ENCODE results near the gene CD8B.

CD8B gene

DNA sequence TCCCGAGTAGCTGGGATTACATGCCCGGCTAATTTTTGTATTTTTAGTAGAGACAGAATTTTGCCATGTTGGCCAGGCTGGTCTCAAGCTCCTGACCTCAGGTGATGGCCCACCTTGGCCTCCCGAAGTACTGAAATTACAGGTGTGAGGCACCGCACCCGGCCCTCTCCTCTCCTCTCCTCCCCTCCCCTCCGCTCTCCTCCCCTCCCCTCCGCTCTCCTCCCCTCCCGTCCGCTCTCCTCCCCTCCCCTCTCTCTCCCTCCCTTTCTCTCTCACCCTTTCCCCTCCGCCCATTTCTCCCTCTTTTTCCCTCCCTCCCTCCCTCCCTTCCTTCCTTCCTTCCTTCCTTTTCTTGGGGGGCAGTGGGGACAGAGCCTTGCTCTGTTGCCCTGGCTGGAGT, 28.4 kb downstream of the CD8B start:
- DNase-seq = no peak

GRCh38 chr2:86832334-86833096, 29.2 kb downstream of the CD8B start:
- no peak for DNase-seq

DNA sequence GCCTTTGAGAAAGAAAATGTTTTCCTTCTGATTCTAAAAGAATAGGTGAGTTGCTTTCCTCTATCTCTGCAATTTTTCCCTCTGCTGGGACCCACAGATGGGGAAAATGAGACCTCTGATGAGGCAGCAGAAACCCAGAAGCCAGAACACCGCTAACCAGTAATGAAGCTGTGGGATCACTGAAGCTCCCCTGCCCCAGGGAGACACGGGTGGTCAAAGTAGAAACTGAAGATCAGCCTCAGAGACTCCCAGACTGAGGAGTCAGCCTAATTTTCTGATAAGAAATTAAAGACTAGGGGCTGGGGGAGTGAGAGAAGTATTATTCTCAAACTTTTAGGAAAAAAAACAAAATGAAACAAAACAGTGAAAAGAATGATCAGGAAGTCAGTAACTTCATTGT, 30.1 kb downstream of the CD8B start:
- no peak for DNase-seq

GRCh38 chr2:86826951-86827350, 34.7 kb downstream of the CD8B start:
- no peak for DNase-seq

DNA sequence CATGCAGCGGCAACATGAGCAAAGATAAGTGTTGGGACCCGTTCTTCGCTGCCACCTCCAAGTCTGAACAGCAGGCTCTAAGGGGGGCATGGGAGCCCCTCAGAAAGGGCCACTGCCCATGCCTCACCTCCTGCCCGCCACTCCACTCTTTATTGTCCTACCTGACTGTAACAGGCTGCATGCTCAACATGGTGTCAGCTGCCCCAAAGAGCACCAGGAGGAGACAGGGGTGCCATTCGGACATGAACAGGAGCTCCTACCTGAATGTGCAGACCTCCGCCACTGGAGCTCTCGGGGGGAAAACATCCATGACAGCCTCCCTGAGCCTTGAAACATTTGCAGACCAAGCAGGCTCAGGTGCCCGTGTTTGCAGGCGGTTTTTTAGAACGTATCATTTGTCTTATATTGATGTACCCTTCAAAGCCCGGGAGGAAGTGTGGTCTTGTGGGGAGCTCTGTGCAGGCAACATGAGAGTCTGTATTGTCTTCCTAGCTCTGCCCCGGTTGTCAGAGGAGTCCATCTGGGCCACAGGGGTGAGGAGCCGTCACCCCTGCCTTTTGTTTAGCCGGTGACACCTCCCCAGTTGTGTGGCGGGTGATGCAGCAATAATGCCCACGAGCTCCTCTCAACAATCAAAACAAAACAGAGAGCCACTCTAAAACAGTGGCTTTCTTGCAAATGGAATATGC, 35.8 kb downstream of the CD8B start:
- DNase-seq = peak; percentile 58

- DNase-seq = no peak
These were observed 36.5 kb downstream of the CD8B start for GRCh38 chr2:86825036-86825692.

DNA sequence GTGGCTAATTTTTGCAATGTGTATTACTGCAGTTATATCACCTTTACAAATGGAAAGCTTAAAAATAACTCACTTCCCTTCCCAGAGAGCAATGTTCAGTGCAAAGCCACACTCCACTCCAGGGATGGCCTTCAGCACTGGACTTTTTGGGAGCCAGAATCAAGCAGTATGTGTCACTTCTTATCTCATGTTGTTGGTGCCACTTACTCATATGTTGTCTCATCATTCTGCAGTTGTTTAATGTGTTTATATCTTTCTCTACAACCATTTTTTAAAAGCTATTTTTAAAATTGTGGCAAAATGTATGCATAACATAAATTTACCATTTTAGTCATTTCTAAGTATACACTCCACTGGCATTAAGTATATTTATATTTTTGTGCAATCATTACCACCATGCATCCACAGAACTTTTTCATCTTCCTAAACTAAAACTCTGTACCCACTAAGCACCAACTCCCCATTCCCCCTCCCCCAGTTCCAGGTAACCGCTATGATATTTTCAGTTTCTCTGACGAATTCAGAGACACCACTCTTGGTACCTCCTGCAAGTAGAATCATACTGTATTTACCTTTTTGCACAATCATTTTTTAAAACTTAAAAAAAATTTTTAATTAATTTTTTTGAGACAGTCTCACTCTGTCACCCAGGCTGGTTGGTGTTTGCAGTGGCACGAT, 38.9 kb downstream of the CD8B start:
- no peak for DNase-seq

DNA sequence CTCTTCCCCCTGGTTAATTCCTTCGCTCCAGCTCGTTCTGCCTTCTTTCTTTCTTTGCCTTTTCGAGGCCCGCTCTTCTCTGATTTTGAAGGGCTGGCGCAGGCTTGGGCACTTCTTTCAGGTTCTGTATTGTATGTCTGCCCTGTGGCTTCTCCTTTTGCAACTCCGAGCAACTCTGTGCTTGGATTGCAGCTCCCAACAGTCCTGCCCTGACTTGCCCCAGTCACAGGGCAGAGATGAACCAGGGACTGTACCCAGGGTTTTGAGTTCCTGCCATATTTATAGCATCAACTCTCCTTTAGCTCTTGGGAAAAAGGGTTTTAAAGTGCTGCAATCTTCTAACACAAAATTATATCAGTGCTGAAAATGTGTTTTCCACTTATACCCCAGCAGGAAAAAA, 39.8 kb downstream of the CD8B start:
- DNase-seq = no peak

- no peak for DNase-seq
These were observed 40.4 kb downstream of the CD8B start for GRCh38 chr2:86821306-86821705.

DNA sequence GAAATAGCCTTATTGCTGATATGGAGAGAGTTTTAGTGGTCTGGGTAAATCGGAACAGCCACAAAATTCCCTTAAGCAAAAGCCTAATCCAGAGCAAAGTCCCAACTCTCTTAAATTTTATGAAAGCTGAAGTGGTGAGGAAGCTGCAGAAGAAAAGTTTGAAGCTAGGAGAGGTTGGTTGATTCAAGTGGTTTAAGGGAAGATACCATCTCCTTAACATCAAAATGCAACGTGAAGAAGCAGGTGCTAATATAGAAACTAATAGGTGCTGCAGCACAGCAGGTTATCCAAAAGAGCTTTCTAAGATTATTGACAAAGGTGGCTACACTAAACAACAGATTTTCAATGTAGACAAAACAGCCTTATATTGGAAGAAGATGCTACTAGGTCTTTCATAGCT, 42.7 kb downstream of the CD8B start:
- no peak for DNase-seq

DNA sequence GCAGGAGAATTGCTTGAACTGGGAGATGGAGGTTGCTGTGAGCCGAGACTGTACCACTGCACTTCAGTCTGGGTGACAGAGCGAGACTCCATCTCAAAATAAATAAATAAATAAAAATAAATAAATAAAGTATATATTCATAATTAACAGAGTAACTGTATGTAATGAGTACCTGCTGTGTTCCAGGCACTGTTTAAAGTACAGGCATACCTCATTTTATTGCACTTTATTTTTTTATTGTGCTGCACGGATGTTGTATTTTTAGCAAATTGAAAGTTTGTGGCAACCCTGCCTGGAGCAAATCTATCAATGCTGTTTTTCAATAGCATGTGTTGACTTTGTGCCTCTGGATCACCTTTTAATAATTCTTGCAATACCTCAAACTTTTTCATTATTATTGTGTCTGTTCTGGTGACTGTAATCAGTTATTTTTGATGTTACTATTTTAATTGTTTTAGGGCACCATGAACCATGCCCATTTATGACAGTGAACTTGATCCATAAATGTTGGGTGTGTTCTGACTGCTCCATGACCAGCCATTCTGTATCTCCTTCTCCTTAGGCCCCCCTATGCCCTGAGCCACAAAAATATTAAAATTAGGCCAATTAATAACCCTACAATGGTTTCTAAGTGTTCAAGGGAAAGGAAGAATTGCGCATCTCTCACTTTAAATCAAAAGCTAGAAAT, 43.4 kb downstream of the CD8B start:
- DNase-seq = no peak

- DNase-seq = no peak
These were observed 46.1 kb downstream of the CD8B start for GRCh38 chr2:86815611-86816010.

DNA sequence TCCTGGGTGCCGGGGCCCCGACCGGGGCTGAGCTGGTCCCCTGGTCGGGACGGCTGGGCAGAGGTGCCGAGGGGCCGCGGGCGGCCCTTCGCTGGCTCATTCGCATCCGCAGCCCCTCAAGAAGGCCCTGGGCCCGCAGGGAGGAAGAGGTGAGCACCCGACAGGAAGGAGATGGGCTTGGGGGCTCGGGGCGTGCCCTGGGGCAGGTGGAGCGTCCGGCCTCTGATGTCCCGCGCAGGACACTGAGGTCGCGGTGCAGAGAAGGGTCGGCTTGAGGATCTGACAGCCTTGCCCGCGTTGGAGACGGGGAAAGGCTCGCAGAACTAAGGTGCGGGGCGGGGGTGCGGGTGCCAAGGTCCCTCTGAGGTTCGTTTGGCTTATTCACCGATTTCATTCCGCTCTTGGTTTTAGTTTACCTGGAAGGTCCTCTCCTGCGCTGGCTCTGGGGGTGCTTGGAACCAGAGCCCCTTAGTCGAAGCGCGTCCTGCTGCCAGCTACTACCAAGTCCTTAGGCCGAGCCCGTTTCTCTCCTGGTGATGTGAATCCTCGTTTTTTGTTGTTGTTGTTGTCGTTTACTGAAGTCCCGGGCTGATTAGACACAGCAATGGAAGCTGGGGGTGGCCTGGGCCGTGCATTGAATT, 52.1 kb downstream of the CD8B start:
- DNase-seq = peak; percentile 48

GRCh38 chr2:86808315-86809161, 53.1 kb downstream of the CD8B start:
- peak; percentile 97 for DNase-seq

DNA sequence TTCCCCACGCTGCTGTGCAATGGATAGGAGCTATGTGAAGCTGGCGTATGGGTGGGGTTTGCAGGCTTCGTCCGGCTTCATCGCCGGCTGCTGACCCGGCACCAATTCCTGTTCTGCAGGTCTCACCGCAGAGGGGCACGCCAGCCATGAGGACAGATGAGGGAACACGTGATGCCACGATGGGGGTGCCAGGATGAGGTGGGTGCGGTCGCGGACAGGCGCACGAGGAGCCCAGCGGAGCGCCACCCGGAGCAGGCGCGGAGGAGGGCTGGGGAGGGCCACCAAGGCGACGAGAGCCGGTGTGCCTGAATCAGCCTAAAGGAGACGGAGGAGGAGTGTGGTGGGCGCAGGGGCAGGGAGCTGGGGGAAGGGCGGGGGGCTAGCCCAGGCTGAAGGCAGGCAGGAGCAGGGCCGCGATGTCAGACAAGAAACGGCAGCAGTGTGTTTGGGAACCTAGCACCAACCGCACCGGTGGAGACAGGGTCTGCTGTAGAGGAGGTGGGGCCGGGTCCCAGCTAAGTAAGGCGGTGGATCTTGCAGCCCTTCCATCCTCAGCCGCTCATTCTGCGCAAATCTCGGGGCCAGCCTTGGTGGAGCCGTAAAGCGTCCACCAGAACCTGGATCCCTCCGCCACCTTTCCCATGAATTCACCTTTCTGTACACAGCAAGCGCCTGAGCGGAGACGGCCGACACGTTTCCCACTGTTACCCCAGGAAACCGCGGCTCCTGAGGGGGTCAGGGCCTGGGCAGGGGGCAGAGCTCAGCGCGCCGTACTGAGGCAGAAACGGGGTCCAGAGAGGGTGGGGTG, 54.0 kb downstream of the CD8B start:
- DNase-seq = peak; percentile 72

DNA sequence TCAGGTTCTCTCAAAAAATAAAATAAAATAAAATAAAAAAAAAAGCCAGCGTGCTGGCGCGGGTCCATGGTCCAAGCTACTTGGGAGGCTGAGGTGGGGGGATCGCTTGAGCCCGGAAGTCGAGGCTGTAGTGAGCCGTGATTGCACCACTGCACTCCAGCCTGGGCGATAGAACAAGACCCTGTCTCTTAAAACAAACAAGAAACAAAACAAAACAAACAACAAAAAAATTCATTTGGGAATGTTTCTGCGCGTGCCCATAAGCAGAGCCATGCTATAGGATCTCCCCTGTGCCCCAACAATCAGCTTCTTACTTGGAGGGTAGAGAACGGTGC, 54.6 kb downstream of the CD8B start:
- no peak for DNase-seq

GRCh38 chr2:86806059-86806857, 55.4 kb downstream of the CD8B start:
- DNase-seq = peak; percentile 56

DNA sequence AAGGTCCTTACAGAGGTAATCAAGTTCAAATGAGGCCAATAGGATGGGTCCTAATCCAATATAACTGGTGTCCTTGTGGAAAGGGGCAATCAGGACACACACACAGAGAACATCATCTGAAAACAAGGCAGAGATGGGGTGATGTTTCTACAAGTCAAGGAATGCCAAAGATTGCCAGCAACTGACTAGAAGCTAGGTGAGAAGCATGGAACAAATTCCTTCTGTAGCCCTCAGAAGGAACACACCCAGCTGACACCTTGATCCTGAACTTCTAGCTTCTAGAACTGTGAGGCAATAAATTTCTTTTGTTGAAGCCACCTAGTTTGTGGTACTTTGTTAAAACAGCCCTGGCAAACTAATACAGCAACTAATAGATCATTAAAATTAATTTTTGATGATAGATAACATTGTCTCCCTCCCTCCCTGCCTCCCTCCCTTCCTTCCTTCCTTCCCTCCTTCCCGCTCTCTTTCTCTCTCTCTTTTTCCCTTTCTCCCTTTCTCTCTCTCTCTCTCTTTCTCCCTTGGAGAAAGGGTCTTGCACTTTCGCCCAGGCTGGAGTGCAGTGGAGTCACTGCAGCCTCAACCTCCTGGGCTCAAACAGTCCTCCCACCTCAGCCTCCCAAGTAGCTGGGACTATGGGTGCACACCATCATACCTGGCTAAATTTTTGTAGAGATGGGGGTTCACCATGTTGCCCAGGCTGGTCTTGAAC, 60.7 kb downstream of the CD8B start:
- DNase-seq = no peak

GRCh38 chr2:86794861-86795260, 66.8 kb downstream of the CD8B start:
- DNase-seq = peak; percentile 29

Data from activated CD8-positive, alpha-beta memory T cell treated with anti-CD3 and anti-CD28 coated beads, Interleukin-2, amount 50 U/mL, for 4 hours (primary cell).